Right atrium auricular region (tissue), 2 donors: Measurements from ENCODE around the gene ZNF280D. TPM values are rescaled to one million over a fixed set of nuclear protein-coding genes. Genes with fewer than 3 reads are reported as not detected.
"Not testable (repeated sequence)": the region's sequence is repeated elsewhere in the genome, so short reads cannot be mapped to it uniquely, and the experiment has no call there.

Experiments used
- DNase-seq: peaks from one replicate; pipeline ENCODE4 v3.0.0-alpha.2; 2019; ENCODE audit warnings: low spot score
- H3K27ac ChIP-seq, 2 donors: fragments of 200-600 bp; sonication (generic); 1 replicate in 1 of 2; 2 replicates in 1 of 2; pipeline ENCODE4 v1.5.1; 2016 to 2019
- H3K27me3 ChIP-seq, 2 donors: fragments of 200-600 bp; sonication (generic); one replicate each; pipeline versions ENCODE4 v1.5.1 to v1.6.0; 2017 to 2019
- H3K36me3 ChIP-seq: fragments of 200-600 bp; sonication (generic); one replicate; pipeline ENCODE4 v1.5.1; 2016
- H3K4me1 ChIP-seq, 2 donors: fragments of 200-600 bp; sonication (generic); one replicate each; pipeline versions ENCODE4 v1.5.1 to v1.6.0; 2017 to 2019
- H3K4me3 ChIP-seq, 2 donors: fragments of 200-600 bp; sonication (generic); 1 replicate in 1 of 2; 2 replicates in 1 of 2; pipeline ENCODE4 v1.5.1; 2017 to 2019; ENCODE audit warnings: mild to moderate bottlenecking in 1 of 2, moderate library complexity in 1 of 2
- H3K9me3 ChIP-seq, 2 donors: fragments of 200-600 bp; sonication (generic); one replicate each; pipeline ENCODE4 v1.5.1; 2019
- CTCF ChIP-seq, 2 donors: fragments of 200-600 bp; sonication (generic); IDR thresholded peaks; one replicate each; pipeline ENCODE4 v1.5.1; 2019; ENCODE audit warnings: antibody characterized with exemption in 2 of 2
- total RNA-seq, 2 donors: library from RNA; depleted of rRNA; stranded (reverse); fragments of >200 nt; gene quantifications; one replicate each; pipeline ENCODE4 v1.1.0, GENCODE V29; 2016

The ZNF280D gene
- total RNA-seq, 2 donors from 2014 or later: 18.4 to 20.2 TPM

DNA sequence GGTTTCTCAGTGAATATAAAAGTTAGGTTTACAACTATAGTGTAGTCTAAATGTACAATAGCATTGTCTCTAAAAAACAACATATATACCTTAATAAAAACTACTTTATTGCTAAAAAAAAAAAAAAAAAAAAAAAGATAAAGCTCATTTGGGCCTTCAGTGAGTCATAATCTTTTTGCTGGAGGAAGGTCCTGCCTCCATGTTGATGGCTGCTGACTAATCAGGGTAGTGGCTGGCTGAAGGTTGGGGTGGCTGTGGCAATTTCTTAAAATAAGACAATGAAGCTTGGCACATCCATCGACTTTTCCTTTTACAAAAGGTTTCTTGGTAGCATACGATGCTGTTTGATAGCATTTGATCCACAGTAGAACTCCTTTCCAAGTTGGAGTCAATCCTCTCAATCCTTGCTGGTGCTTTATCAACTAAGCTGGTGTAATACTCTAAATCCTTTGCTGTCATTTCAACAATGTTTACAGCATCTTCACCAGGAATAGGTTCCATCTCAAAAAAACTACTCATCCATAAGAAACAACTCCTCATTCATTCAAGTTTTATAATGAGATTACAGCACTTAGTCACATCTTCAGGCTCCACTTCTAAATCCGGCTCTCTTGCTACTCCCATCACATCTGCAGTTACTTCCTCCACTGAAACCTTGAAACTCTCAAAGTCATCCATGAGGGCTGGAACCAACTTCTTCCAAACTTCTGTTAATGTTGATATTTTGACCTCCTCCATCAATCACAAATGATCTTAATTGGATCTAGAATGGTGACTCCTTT, 13.3 kb downstream of the ZNF280D start:
- no peak for DNase-seq
- no peaks in the 10 kb centered on the region for H3K9me3 ChIP-seq
- no peaks in the 10 kb centered on the region for H3K36me3 ChIP-seq
- no peaks in the 10 kb centered on the region for H3K27me3 ChIP-seq
- H3K4me1 ChIP-seq: peaks cover 0 to 16% of the 10 kb centered on the region in 2 donors
- no peak overlapping the region for H3K27ac ChIP-seq
- no peak for TF ChIP-seq CTCF (IDR thresholded peaks at IDR 0.05)
- H3K4me3 ChIP-seq: no peak overlapping the region

GRCh38 chr15:56719021-56719612, 14.2 kb downstream of the ZNF280D start:
- Histone ChIP-seq H3K4me3 (no peak overlapping the region), H3K27ac (no peak overlapping the region), H3K27me3 (no peaks in the 10 kb centered on the region), H3K9me3 (no peaks in the 10 kb centered on the region), H3K4me1 (peaks cover 0 to 20% of the 10 kb centered on the region in 2 donors), H3K36me3 (no peaks in the 10 kb centered on the region)
- TF ChIP-seq CTCF (IDR thresholded peaks at IDR 0.05): no peak
- no peak for DNase-seq

DNA sequence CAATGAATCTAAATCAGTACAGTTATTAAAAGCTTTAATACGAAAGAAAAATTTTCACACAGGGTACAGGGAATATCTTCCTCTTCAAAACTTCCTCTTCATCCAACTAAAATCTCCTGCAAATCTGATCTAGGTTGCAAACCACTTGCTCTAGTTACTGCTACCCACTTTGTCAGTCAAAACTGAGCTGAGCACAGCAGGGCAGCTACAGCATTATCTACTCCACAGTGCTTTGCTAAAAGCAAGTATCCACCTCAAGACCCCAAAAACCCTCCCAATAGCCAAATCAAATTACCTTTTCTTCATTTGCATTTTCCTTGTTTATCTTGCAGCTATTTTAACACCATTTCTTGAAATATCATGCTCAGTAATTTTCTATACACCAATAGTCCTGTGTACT, 14.7 kb downstream of the ZNF280D start:
- H3K9me3 ChIP-seq: no peaks in the 10 kb centered on the region
- no peak for TF ChIP-seq CTCF (IDR thresholded peaks at IDR 0.05)

GRCh38 chr15:56716334-56716733, 17.0 kb downstream of the ZNF280D start:
- no peak overlapping the region for H3K27ac ChIP-seq
- no peak for DNase-seq
- H3K36me3 ChIP-seq: no peaks in the 10 kb centered on the region
- H3K27me3 ChIP-seq: no peaks in the 10 kb centered on the region
- H3K4me1 ChIP-seq: peaks cover 0 to 20% of the 10 kb centered on the region in 2 donors
- no peak overlapping the region for H3K4me3 ChIP-seq
- H3K9me3 ChIP-seq: no peaks in the 10 kb centered on the region
- no peak for TF ChIP-seq CTCF (IDR thresholded peaks at IDR 0.05)

More for the DNA sequence above, 14.7 kb downstream of the ZNF280D start:
- no peaks in the 10 kb centered on the region for H3K27me3 ChIP-seq
- peaks cover 0 to 20% of the 10 kb centered on the region in 2 donors for H3K4me1 ChIP-seq
- no peak overlapping the region for H3K27ac ChIP-seq
- DNase-seq: no peak
- H3K4me3 ChIP-seq: no peak overlapping the region
- no peaks in the 10 kb centered on the region for H3K36me3 ChIP-seq

DNA sequence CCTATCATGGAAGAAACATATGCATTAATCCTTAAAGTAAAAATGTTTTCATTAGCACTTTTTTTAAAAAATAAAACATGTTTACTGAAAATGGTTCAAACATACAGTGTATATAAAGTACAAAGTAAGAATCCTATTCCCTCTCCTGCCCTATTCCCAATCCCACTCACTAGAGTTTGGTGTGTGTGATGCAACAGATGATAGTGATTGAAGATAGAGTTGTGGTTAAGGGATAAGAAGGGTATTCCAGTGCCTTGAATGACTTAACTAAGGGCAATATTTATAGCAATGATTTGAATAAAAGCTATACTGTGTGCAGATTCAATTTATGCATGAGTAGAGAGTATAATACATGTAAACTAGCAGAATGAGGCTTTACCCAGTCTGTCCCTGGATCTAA, 18.1 kb downstream of the ZNF280D start:
- no peak for DNase-seq
- peaks cover 0 to 20% of the 10 kb centered on the region in 2 donors for H3K4me1 ChIP-seq
- H3K9me3 ChIP-seq: no peaks in the 10 kb centered on the region
- H3K27ac ChIP-seq: no peak overlapping the region
- no peaks in the 10 kb centered on the region for H3K36me3 ChIP-seq
- H3K27me3 ChIP-seq: no peaks in the 10 kb centered on the region
- TF ChIP-seq CTCF (IDR thresholded peaks at IDR 0.05): no peak
- no peak overlapping the region for H3K4me3 ChIP-seq

DNA sequence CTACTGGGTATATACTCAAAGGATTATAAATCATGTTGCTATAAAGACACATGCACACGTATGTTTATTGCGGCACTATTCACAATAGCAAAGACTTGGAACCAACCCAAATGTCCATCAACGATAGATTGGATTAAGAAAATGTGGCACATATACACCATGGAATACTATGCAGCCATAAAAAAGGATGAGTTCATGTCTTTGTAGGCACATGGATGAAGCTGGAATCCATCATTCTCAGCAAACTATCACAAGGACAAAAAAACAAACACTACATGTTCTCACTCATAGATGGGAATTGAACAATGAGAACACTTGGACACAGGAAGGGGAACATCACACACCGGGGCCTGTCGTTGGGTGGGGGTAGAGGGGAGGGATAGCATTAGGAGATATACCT, 23.8 kb downstream of the ZNF280D start:
- H3K4me3 ChIP-seq, H3K27ac ChIP-seq, H3K9me3 ChIP-seq, DNase-seq, H3K27me3 ChIP-seq, H3K4me1 ChIP-seq, H3K36me3 ChIP-seq: not testable (repeated sequence)
